Endothelial cell of umbilical vein (primary cell): ENCODE measurements around the gene STK16. TPM values are rescaled to one million over a fixed set of nuclear protein-coding genes. Genes with fewer than 3 reads are reported as not detected.

ENCODE experiments used
- BruUV-seq: library from RNA; stranded (reverse); fragments of 400-500 nt; replicated peaks from 2 replicates; lab custom pipeline; 2021; lab: Mats Ljungman, UMichigan
- CTCF ChIA-PET: fragments of 300-600, 350-600 bp; sonication (Branson Sonifier 250); formaldehyde crosslinking; loops from one replicate; lab custom pipeline; 2021; ENCODE audit warnings: antibody characterized with exemption, inconsistent platforms; lab: Charles Lee
- POLR2A ChIA-PET: fragments of 300-600, 350-600 bp; sonication (Branson Sonifier 250); formaldehyde crosslinking; loops from one replicate; lab custom pipeline; 2021; ENCODE audit warnings: antibody characterized with exemption, inconsistent platforms; lab: Charles Lee
- DNase-seq: peaks from one replicate; pipeline ENCODE4 v3.0.0-alpha.2; 2011; ENCODE audit warnings: low read depth, low spot score
- FAIRE-seq: peaks from 2 replicates; lab custom pipeline; 2011; peaks lifted over from hg19 to GRCh38; lab: Jason Lieb, UNC
- H2AFZ ChIP-seq: 2 replicates; pipeline ENCODE4 v1.6.0; 2012; ENCODE audit warnings: low read depth, low read length, control low read depth, inconsistent platforms
- H3K27ac ChIP-seq: 2 replicates; pipeline ENCODE4 v1.5.1; 2011; ENCODE audit warnings: low read depth, mild to moderate bottlenecking, control low read depth, low read length, moderate library complexity; ENCODE audit not compliant: insufficient read depth
- H3K27me3 ChIP-seq, 2 experiments: 2 replicates each; pipeline versions ENCODE4 v1.6.0 to v1.6.1; 2011; ENCODE audit warnings: low read length in 2 of 2, mixed read lengths in 1 of 2; ENCODE audit not compliant: control insufficient read depth in 2 of 2, insufficient read depth in 2 of 2
- H3K36me3 ChIP-seq, 2 experiments: 2 replicates in 1 of 2; 3 replicates in 1 of 2; pipeline ENCODE4 v1.5.1; 2011; ENCODE audit warnings: low read length in 2 of 2, mild to moderate bottlenecking in 1 of 2, moderate library complexity in 1 of 2; ENCODE audit not compliant: control insufficient read depth in 2 of 2, insufficient read depth in 2 of 2; ENCODE audit errors: extremely low read depth in 1 of 2
- H3K4me1 ChIP-seq: 3 replicates; pipeline ENCODE4 v1.5.1; 2011; ENCODE audit warnings: mild to moderate bottlenecking, low read length; ENCODE audit not compliant: control insufficient read depth, insufficient read depth; ENCODE audit errors: extremely low read depth
- H3K4me2 ChIP-seq: 2 replicates; pipeline ENCODE4 v1.6.1; 2011; ENCODE audit warnings: low read length, control low read depth, mixed read lengths; ENCODE audit not compliant: insufficient read depth
- H3K4me3 ChIP-seq, 3 experiments: fragments of 200-600 bp in 1 of 3; sonication (generic), shearing (Covaris generic) in 1 of 3; replicated peaks in 1 of 3; 2 replicates each; pipeline ENCODE4 v1.5.1; 2011 to 2016; ENCODE audit warnings: control low read depth in 3 of 3, low read length in 3 of 3, mild to moderate bottlenecking in 2 of 3, inconsistent platforms in 1 of 3, low read depth in 1 of 3, moderate library complexity in 1 of 3; ENCODE audit not compliant: insufficient read depth in 1 of 3
- H3K79me2 ChIP-seq: 2 replicates; pipeline ENCODE4 v1.6.0; 2012; ENCODE audit warnings: low read length, inconsistent platforms; ENCODE audit not compliant: control insufficient read depth, insufficient read depth
- H3K9ac ChIP-seq: replicated peaks from 2 replicates; pipeline ENCODE3; 2011; ENCODE audit warnings: low read length, control low read depth; ENCODE audit not compliant: insufficient read depth; ENCODE audit errors: extremely low read depth
- H3K9me1 ChIP-seq: replicated peaks from 3 replicates; pipeline ENCODE4 v1.6.0; 2011; ENCODE audit warnings: mild to moderate bottlenecking, low read length; ENCODE audit not compliant: control insufficient read depth, insufficient read depth; ENCODE audit errors: extremely low read depth
- H3K9me3 ChIP-seq: replicated peaks from 2 replicates; pipeline ENCODE4 v1.5.1; 2012; ENCODE audit warnings: low read length, inconsistent platforms; ENCODE audit not compliant: control insufficient read depth, insufficient read depth
- H4K20me1 ChIP-seq: replicated peaks from 2 replicates; pipeline ENCODE3; 2011; ENCODE audit warnings: mild to moderate bottlenecking, low read length; ENCODE audit not compliant: control insufficient read depth, insufficient read depth; ENCODE audit errors: extremely low read depth
- EZH2 ChIP-seq: IDR thresholded peaks from 2 replicates; pipeline ENCODE4 v1.6.1; 2012; ENCODE audit warnings: borderline replicate concordance, low read depth, mild to moderate bottlenecking, moderate library complexity, low read length, inconsistent platforms; ENCODE audit not compliant: severe bottlenecking
- FOS ChIP-seq: IDR thresholded peaks from 2 replicates; pipeline ENCODE4 v1.6.1; 2011; ENCODE audit warnings: mild to moderate bottlenecking, low read length, moderate library complexity, borderline replicate concordance; ENCODE audit not compliant: insufficient read depth
- GATA2 ChIP-seq: IDR thresholded peaks from 2 replicates; pipeline ENCODE4 v1.7.0; 2011; ENCODE audit warnings: low read depth, mild to moderate bottlenecking, moderate library complexity, mixed read lengths, low read length; ENCODE audit not compliant: insufficient read length, insufficient read depth
- JUN ChIP-seq: IDR thresholded peaks from 2 replicates; pipeline ENCODE4 v1.6.1; 2011; ENCODE audit warnings: borderline replicate concordance, low read depth; ENCODE audit not compliant: insufficient read length, insufficient read depth
- MAX ChIP-seq: IDR thresholded peaks from 2 replicates; pipeline ENCODE4 v1.6.1; 2011; ENCODE audit not compliant: insufficient read depth, insufficient read length
- MYC ChIP-seq: IDR thresholded peaks from one replicate; pipeline ENCODE4 v1.6.1; 2011; ENCODE audit warnings: mild to moderate bottlenecking, low read depth, low read length
- POLR2A ChIP-seq: IDR thresholded peaks from 2 replicates; pipeline ENCODE4 v1.6.1; 2012; ENCODE audit warnings: low read depth, mild to moderate bottlenecking, control low read depth, low read length
- POLR2AphosphoS5 ChIP-seq: IDR thresholded peaks from 2 replicates; pipeline ENCODE4 v1.6.1; 2012; ENCODE audit warnings: low read depth, mild to moderate bottlenecking, control low read depth, low read length, moderate library complexity; ENCODE audit not compliant: insufficient read depth
- dilution Hi-C: fragments of 300-500 bp; cut with MboI; formaldehyde crosslinking; loops from one replicate; pipeline ENCODE4 v1.15.0; 2019; ENCODE audit warnings: low sequenced_read_pairs; ENCODE audit not compliant: extremely low pct_ligation_motif_present
- intact Hi-C: fragments of 100-400 bp; cut with micrococcal nuclease; formaldehyde crosslinking; loops from one replicate; pipeline ENCODE4 v1.10.0; 2022
- polyA plus RNA-seq, 4 experiments: library from polyadenylated mRNA; depleted of rRNA in 3 of 4; stranded (reverse) in 3 of 4; unstranded in 1 of 4; fragments of >200 nt; gene quantifications; 2 replicates each; pipeline versions ENCODE4 v1.2.1 to v1.2.3, GENCODE V29; 2011 to 2012; ENCODE audit warnings: missing spikeins in 1 of 4
- total RNA-seq: library from RNA; stranded (reverse); gene quantifications from 2 replicates; pipeline ENCODE4 v1.2.3, GENCODE V29; 2021
- TF ChIP-seq, protein P1 (sequence below), 2 donors: IDR thresholded peaks; 1 replicate in 1 of 2; 2 replicates in 1 of 2; pipeline ENCODE4 v1.5.1; 2011; ENCODE audit warnings: low read length in 2 of 2, mild to moderate bottlenecking in 2 of 2, moderate library complexity in 2 of 2, control low read depth in 1 of 2, inconsistent platforms in 1 of 2, low read depth in 1 of 2; ENCODE audit not compliant: insufficient read depth in 1 of 2; ENCODE audit errors: extremely low read depth in 1 of 2

The STK16 gene
- total and polyA plus RNA-seq, 2 donors (not counting 3 experiments of a cell fraction or from before 2014, with no cell fraction given), result 18.8 to 63.2 TPM

GRCh38 chr2:219272995-219273394, 27.7 kb downstream of the STK16 start:
- no TSS peak for BruUV-seq
- H3K4me3 ChIP-seq, result no peak overlapping the region
- POLR2A ChIA-PET, result no interaction called here
- no peak overlapping the region for H3K27ac ChIP-seq
- dilution Hi-C loops, result no loop called here
- no peak for TF ChIP-seq POLR2AphosphoS5
- TF ChIP-seq JUN, result no peak
- TF ChIP-seq EZH2, result no peak
- TF ChIP-seq MAX, result no peak
- TF ChIP-seq, protein P1, sequence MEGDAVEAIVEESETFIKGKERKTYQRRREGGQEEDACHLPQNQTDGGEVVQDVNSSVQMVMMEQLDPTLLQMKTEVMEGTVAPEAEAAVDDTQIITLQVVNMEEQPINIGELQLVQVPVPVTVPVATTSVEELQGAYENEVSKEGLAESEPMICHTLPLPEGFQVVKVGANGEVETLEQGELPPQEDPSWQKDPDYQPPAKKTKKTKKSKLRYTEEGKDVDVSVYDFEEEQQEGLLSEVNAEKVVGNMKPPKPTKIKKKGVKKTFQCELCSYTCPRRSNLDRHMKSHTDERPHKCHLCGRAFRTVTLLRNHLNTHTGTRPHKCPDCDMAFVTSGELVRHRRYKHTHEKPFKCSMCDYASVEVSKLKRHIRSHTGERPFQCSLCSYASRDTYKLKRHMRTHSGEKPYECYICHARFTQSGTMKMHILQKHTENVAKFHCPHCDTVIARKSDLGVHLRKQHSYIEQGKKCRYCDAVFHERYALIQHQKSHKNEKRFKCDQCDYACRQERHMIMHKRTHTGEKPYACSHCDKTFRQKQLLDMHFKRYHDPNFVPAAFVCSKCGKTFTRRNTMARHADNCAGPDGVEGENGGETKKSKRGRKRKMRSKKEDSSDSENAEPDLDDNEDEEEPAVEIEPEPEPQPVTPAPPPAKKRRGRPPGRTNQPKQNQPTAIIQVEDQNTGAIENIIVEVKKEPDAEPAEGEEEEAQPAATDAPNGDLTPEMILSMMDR (IDR thresholded peaks at IDR 0.05; ENCODE audit: extremely low read depth in 1 of 2, insufficient read depth in 1 of 2, low read depth in 1 of 2, low read length in 2 of 2), result no peak
- TF ChIP-seq MYC, result no peak
- TF ChIP-seq FOS, result no peak
- TF ChIP-seq POLR2A, result no peak
- TF ChIP-seq GATA2, result no peak
- H3K9me3 ChIP-seq, result no peaks in the 10 kb centered on the region
- no peaks in the 10 kb centered on the region for H3K9me1 ChIP-seq
- H3K79me2 ChIP-seq, result no peaks in the 10 kb centered on the region
- peaks cover 4 to 10% of the 10 kb centered on the region in 2 experiments for H3K27me3 ChIP-seq
- H3K9ac ChIP-seq, result no peak overlapping the region
- intact Hi-C loops, result no loop called here
- DNase-seq (no peak), FAIRE-seq (no peak)
- no peak overlapping the region for H2AFZ ChIP-seq
- H3K4me2 ChIP-seq, result no peak overlapping the region
- H4K20me1 ChIP-seq, result no peaks in the 10 kb centered on the region
- CTCF ChIA-PET, result interaction anchor here (0.7 kb wide), 2 partner anchors 12 to 22 kb away, joined by 3 read pairs; no protein-coding TSS in a partner anchor
- peaks cover 3% of the 10 kb centered on the region for H3K4me1 ChIP-seq
- no peaks in the 10 kb centered on the region for H3K36me3 ChIP-seq
